IPS-NIHi7 (cell line): ENCODE results near the gene DNM2.
"Not testable (repeated sequence)": the region's sequence is repeated elsewhere in the genome, so short reads cannot be mapped to it uniquely, and the experiment has no call there.

Experiments
- DNase-seq: peaks from one replicate; pipeline ENCODE4 v3.0.0; 2012; ENCODE audit warnings: mixed read lengths; ENCODE audit errors: extremely low spot score

DNM2 gene

DNA sequence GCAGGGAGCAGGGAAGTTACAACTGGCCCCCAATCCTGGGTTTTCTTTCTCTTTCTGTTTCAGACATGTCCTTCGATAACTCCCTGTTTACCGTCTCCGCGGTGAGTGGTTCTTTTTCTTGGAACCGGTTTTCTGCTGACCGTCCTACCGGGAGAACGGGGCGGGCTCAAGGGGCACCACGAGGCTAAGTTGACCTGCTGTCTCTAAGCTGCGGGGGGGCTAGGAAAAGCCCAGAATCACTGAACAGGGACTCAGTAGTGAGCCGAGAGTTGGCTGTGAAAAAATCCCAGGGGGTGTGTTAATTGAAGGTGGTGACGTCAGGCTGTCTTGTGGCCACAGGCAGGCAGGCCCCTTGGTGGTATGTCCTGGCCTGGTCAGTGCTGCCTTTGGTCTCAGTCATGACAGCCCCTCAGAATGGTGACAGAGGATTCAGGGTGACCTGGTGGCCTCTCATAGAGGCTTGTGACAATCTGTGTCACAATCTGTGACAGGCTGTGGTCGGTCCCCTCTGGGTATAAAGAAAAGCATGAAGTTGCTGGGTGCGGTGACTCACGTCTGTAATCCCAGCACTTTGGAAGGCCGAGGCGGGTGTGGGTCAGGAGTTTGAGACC lies 145.3 kb downstream of the DNM2 start:
- no peak for DNase-seq

DNA sequence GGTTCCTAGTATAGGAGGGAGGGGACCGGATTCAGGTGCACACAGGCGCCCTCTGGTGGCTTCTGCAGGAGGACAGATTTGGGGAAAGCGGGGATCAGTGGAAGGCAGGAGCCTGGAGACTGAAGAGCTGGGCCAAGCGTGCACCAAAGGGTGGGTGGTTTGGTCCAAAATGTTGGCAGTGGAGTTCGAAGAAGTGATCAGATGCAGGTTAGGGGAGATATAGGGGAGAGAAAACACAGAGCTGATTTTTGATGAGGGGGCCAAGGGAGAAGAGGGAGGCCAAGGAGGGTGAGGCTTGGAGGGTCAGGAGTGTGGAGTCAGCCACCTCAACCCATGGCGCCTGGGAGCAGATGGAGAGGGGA lies 146.6 kb downstream of the DNM2 start:
- DNase-seq: peak; percentile 92

DNA sequence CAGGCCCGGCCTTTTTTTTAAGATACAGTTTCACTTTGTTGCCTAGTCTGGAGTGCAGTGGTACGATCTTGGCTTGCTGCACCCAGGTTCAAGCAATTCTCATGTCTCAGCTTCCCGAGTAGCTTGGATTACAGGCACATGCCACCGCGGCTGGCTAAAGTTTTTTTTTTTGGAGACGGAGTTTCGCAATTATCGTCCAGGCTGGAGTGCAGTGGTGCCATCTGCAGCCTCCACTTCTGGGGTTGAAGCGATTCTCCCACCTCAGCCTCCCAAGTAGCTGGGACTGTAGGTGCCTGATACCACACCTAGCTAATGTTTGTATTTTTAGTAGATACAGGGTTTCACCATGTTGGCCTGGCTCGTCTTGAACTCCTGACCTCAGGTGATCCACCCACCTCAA lies 148.6 kb downstream of the DNM2 start:
- no peak for DNase-seq

DNA sequence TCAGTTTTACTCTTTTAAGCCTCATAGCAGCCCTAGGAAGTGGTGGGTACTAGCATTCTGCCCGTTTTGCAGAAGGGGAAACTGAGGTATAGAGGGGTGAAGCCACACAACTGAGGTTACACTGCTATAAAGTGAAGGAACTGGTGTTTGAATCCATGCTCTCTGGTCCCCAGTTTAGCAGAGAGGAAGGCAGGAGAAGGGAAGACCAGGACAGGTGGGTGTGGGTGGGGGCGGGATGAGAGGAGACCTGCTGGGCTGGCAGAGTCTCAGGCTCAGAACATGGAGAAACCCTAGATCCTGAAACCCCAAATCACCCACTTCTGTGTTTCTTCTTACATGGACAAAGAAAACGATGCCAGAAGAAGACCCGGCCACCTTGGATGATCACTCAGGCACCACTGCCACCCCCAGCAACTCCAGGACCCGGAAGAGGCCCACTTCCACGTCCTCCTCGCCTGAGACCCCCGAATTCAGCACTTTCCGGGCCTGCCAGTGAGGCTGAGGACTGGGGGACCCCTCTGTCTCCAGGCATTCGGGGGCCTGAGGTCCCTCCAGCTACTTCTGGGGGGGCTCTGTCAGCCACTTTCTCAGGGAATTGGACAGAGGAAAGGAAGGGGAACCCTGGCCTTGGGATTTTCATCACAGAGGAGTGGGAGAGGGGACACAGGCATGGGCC lies 151.1 kb downstream of the DNM2 start:
- no peak for DNase-seq

DNA sequence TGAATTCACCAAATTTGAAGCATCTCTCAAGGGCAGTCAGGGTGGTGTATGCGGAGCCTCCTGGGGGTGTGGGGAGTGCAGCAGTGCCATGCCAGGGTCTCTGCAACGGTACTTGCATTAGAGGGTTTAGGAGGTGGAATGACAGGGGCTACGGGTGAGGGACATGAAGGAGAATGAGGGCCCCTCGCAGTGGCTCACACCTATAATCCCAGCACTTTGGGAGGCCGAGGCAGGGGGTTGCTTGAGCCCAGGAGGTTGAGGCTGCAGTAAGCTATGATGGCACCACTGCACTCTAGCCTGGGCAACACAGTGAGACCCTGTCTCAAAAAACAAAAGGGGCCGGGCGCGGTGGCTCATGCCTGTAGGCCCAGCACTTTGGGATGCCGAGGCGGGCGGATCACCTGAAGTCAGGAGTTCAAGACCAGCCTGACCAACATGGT lies 152.0 kb downstream of the DNM2 start:
- DNase-seq: not testable (repeated sequence)

DNA sequence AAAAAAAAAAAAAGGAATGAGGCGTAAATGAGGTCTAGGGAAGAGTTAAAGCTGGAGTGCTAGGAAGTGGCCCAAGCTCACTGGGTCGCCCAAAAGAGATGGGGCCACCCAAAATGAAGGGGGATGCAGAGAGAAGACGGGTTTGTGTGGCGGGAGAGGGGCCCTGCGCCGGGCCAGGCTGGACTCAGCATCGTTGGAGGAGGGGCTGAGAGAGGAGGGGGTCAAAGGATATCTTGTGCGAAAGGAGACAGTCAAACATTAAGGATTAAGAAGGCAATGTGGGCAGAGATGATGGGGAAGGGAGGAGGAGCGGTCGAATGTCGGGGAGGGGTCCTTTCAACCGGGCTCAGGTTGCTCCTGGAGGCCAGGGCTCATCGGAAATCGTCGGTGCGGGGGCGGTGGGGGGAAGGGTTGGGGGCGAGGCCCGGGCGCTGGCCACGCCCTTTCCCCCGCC lies 152.6 kb downstream of the DNM2 start:
- no peak for DNase-seq

DNA sequence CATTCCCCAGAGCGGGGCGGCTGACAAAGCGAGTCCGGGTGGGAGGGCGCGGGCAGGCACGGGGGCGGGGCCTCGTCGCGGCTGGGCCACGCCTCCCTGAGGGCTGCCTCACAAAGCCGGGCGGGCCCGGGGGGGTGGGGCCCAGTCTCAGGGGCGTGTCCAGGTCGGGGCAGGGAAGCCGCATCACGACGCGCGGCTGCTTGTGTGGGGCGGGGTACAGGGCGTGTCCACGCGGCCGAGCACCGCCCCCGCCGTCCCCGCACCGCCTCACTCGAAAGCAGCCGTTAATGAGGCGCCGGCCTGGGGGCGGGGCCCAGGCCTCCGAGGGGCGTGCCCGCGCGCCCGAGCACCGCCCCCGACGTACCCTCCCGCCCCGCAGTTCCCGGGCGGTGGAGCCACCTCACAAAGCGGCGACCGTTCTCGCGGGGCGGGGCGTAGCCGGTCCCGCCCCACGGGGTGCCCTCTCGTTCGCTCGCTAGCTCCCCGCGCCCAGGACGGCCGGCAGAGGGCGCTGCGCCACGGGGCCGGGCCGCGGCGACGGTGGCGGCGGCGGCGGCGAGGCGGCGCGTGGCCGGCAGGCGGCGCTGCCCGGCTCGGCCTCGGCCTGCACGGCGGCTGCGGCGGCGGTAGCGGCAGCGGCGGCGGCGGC lies 153.2 kb downstream of the DNM2 start, which contains the start of gene CARM1:
Gene CARM1 (plus strand): TSS at position 599 of the 649 bp plus-strand sequence. CDS start 150 bp downstream, outside the sequence.
- peak; percentile 98 for DNase-seq

DNA sequence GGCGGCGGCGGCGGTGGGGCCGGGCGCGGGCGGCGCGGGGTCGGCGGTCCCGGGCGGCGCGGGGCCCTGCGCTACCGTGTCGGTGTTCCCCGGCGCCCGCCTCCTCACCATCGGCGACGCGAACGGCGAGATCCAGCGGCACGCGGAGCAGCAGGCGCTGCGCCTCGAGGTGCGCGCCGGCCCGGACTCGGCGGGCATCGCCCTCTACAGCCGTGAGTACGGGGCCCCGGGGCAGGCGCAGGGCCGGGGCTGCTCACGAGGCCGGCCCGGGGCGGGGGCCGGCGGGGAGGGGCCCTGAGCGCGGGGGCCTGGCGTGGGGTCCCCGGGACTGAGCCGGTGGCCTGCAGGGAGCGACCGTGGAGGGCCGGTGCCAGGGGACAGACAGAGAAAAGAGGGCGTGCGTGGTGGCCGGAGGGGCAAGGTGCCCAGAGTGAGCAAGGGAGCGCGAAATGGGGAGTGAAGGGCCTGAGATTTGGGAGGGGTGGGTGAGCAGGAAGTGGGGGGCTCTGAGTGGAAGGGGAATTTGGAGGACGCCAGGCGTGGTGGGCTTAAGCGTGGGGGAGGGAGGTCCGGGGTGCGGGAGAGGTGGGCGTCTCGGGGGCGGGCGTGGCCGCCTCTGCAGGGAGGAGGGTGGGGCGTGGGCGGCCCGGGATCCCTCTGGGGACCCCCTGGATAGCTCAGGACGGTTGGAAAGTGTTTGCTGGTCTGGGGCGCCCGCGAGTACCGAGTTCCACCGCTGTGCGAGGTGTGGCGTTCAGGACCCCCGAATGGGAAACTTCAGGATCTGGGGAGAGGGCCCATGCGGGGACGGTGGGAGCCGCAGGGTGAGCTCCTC lies 154.0 kb downstream of the DNM2 start:
- peak; percentile 17 for DNase-seq

DNA sequence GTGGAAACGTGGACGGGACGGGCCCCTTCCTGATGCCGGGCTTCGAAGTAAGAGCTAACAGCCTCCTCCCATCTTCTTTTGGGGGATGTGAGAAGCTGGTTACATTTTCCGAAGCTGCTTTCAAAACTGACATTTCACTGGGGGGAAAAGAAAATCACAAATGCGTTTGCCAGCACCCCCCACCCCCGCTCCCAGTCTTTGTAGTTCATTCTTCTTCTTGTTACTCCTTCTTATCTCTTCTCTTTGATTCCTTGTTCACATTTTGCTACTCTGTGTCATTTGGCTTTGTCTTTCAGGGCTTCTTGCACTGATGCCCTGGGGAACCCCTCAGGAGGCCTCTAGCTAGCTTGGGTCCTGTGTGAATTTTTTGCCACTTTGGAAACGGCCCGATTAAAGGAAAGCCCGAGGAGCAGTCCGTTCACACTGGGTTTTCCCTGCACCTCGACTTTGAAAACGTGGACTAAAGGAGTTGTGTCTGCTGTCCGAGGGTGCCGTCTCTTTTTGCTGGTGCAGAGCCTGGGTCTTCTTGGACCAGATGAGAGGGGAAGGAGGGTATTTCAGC lies 154.7 kb downstream of the DNM2 start:
- no peak for DNase-seq

DNA sequence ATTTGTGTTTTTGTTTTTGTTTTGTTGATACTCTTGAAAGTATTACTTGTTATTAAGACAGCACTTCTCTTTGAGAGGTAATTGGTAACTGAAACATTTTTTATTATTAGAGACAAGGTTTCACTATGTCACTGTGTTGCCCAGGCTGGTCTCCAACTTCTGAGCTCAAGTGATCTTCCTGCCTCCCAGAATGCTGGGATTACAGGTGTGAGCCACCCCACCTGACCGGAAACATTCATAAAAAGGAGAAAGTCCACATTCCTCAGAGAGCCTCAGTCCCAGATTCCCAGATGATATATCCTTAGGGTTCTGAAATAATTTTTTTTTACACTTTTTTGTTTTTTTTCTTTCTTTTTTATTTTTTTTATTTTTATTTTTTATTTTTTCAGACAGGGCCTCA lies 156.1 kb downstream of the DNM2 start:
- no peak for DNase-seq

DNA sequence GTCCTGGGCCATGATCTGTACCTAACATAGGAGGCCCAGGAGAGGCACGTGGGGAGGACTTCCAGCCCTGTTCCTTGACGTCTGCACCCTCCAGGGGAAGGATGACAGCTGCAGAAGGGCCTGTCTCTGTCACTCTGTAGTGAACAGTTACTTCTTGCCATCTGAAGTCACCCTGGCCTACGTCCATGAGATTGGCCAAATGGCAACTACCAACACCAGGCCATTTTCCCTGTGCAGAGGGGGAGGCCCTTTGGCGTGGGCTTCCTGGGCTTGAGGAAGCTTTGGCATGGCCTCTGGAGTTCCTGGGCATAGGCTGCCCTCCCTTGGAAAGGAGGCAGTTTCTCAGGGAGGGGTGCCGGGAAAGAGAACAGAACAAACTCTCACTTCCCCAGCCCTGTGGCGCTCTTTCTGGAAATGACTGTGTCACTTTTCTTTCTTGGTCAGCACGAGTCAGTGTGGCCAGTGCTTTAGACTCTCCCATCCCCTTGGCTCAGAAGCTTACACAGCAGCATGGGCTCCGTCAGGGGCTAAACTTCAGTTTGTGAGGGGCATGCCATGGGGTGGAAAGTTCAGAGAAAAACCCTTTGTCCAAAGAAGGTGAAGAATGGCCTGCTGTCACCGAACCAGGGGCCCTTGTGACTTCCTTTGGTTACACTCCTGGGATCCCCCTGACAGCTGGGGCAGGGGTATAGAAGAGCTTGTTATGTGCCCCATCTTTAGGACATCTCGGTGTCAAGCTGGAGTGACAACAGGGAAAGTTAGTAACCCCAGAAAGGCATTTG lies 158.8 kb downstream of the DNM2 start:
- no peak for DNase-seq

DNA sequence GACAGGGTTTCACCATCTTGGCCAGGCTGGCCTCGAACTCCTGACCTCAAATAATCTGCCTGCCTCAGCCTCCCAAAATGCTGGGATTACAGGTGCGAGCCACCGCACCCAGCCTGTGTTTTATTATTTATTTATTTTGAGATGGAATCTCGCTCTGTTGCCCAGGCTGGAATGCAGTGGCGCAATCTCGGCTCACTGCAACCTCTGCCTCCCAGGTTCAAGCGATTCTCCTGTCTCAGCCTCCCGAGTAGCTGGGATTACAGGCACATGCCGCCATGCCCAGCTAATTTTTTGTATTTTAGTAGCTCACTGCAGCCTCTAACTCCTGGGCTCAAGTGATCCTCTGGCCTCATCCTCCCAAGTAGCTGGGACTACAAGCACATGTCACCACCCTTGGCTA lies 159.7 kb downstream of the DNM2 start:
- not testable (repeated sequence) for DNase-seq

DNA sequence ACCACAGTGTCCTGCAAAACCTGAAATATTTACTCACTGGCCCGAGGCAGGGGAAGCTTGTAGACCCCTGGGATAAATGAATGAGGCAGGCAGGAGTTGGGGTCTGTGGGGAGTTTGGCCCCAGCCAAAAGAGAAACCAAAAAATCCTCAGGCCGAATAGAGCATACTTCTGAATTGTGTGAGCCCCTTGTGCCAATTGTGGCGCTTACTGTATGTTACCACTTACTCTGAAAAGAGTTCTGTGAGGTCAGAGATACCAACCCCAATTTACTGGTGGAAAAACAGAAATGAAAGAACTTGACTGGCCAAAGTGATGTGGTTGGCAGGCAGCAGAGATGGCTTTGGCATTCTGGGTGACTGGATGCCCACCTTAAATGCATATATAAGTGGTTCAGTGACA lies 160.4 kb downstream of the DNM2 start:
- DNase-seq: no peak
